HG03139 (cell line): ENCODE results near the gene PCDHB3.
"Not testable (repeated sequence)": the region's sequence is repeated elsewhere in the genome, so short reads cannot be mapped to it uniquely, and the experiment has no call there.

Experiments used
- ATAC-seq: cut with Tn5 transposase; IDR thresholded peaks from one replicate; pipeline ENCODE4 v1.9.1; 2021; ENCODE audit not compliant: unreplicated experiment

The PCDHB3 gene

DNA sequence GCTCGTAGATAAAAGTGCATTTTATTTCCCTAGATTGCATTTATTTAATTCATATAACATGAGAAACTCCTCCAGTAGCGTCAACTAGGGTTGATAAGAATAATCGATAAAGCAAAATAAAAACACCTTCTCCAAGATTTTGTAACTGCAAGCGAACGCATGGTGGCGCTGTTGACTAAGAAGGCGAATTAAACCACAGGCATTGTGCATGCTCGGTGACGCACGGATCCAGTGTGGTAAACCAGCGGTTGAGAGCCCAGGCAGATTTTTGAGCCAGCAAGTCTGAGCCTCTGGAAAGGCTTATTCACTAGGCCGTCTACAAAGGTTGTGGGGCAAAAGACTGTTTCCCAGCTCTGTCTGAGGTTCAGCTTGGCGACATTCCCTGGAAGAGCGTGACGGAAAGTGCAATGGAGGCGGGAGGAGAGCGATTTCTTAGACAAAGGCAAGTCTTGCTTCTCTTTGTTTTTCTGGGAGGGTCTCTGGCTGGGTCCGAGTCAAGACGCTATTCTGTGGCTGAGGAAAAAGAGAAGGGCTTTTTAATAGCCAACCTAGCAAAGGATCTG lies at the start of gene PCDHB3:
Gene PCDHB3, plus strand, starts transcription at position 231 of the 563 bp plus-strand sequence. Its CDS starts 177 bp downstream, at position 408.
- ATAC-seq: no peak

DNA sequence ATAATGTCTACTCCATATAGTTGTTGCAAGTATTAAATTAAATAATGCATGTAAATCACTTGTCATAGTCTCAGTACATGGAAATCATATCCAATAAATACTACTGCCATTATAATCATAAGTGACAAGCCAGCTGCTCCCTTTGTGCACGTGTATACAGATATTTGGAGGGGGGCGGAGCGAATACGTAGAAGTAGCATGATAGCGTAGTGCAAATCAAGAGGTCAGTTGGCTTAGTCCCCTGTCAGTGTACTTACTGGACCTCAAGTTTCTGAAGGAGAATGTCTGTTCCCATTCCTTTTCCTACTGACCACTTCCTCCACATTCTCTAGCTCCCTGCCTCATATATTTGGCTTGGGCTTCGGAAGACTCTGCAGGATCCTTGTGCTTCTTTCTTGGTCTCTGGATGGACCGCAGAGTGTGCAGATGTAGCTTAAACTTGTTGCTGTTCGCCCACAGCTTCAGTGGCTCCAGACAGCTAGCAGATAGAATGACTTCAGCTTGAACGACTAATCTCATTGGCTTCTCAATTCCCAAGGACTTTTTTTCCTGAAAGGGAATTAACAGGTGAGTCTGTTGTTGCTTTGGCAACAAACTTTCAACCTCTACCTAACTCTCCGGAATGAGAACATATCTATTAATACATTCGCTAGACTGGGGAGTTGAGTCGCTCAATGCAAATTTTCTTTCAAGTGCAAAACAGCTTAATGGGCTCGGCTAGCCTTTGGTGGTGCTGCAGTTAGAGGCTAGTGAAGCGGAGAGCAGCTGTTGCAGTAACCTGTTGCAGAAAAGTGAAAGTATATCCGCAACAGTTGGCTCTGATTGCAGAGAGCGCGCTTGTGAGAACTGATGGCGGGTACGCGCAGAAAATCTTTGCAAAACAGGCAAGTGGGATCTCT lies 49.4 kb upstream of the PCDHB3 start, which contains the start of gene PCDHB1:
Gene PCDHB1, plus strand, starts transcription at position 753 of the 899 bp plus-strand sequence. Its CDS starts 97 bp downstream, at position 850.
- ATAC-seq: no peak

DNA sequence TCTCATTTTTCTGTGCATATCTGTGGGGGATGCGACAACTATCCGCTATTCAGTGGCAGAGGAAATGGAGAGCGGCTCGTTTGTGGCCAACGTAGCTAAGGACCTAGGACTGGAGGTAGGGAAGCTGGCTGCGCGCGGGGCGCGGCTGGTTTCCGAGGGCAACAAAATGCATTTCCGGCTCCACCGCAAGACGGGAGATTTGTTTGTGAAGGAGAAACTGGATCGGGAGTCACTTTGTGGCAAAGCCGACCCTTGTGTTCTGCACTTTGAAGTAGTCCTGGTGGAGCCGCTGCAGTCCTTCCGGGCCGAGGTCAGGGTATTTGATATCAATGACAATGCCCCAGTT lies 48.8 kb upstream of the PCDHB3 start:
- ATAC-seq: no peak

DNA sequence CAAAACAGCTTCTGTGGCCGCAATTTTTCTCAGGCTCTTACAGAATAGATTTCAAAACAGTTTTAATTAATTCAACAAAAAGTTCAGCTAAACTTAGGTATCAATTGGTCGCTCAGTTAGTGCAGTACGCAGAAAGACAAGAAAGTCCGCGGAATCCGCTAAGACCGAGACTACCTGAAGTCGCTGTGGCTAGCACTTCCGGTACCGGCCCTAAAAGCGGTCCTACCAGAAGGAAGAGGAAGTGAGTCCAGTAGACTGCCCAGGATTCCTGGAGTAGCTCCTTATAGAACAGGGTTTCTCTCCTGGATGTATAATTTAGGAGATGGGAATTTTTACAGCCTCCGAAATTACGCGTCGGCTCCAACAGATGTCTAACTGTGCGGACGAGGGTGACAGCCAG lies 22.4 kb upstream of the PCDHB3 start:
- ATAC-seq: no peak

DNA sequence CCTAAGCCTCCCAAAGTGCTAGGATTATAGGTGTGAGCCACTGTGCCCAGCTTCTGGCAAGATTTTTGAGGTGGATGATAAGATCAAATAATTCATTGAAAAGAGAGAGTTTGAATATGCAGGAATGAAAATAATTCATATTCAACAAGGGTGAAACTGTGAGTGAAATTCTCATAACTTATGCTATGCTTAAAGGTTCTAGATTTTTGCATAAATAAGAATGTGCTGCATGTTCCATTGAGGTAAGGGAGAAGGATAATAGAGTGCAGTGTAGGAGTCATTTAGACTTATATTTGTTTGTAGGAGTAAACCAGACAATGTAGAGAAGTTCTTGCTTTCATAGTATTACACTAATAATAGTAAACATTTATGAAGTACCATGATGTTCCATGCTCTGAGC lies 18.0 kb upstream of the PCDHB3 start:
- ATAC-seq: no peak

DNA sequence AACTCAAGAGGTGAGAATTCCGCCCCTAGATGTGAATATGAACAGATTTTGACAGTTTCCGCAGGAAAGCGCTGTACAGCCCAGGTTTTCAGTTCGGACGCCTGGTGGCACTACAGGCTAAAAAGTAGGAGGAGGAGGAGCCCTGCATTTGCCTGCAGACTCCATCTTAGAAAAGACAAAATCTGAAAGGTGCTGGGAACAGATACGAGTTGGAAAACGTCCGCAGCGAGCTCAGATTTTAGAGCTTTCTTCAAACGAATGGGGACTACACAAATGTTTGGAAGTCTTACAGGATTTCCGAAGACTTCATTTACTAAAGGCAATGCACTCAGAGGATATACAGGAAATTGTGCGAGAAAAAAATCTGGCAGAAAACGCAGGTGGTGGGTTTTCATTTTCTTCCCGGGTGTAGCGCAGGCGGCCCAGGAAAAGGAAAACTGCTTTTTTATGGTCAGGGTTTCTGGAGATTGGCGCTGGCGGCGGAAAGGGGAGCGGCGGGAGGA lies 15.7 kb upstream of the PCDHB3 start:
- ATAC-seq: no peak

DNA sequence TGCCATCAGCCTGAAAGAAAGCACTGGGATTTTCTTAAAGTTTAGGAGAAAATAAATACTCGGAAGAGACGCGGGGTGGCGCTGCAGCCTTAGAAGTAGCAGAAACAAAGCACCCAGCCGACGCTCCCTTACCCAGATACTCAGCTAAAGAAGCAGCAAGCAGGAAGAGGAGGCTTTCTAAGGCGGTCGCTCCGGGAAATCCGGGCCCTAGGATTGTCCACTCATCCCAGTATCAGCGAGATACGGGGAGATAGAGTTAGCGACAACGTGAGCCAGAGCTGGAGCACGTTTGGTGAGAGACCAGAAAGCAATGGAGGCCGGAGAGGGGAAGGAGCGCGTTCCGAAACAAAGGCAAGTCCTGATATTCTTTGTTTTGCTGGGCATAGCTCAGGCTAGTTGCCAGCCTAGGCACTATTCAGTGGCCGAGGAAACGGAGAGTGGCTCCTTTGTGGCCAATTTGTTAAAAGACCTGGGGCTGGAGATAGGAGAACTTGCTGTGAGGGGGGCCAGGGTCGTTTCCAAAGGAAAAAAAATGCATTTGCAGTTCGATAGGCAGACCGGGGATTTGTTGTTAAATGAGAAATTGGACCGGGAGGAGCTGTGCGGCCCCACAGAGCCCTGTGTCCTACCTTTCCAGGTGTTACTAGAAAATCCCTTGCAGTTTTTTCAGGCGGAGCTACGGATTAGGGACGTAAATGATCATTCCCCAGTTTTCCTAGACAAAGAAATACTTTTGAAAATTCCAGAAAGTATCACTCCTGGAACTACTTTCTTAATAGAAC lies 5.6 kb upstream of the PCDHB3 start, which contains the start of gene PCDHB2:
Gene PCDHB2, plus strand, starts transcription at position 135 of the 782 bp plus-strand sequence. Its CDS starts 176 bp downstream, at position 311.
- no peak for ATAC-seq

DNA sequence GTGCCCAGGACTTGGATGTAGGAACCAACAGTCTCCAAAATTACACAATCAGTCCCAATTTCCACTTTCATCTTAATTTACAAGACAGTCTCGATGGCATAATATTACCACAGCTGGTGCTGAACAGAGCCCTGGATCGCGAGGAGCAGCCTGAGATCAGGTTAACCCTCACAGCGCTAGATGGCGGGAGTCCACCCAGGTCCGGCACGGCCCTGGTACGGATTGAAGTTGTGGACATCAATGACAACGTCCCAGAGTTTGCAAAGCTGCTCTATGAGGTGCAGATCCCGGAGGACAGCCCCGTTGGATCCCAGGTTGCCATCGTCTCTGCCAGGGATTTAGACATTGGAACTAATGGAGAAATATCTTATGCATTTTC lies 5.0 kb upstream of the PCDHB3 start:
- no peak for ATAC-seq

DNA sequence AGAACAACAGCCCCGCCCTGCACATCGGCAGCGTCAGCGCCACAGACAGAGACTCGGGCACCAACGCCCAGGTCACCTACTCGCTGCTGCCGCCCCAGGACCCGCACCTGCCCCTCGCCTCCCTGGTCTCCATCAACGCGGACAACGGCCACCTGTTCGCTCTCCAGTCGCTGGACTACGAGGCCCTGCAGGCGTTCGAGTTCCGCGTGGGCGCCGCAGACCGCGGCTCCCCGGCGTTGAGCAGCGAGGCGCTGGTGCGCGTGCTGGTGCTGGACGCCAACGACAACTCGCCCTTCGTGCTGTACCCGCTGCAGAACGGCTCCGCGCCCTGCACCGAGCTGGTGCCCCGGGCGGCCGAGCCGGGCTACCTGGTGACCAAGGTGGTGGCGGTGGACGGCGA lies 4.1 kb upstream of the PCDHB3 start:
- not testable (repeated sequence) for ATAC-seq

DNA sequence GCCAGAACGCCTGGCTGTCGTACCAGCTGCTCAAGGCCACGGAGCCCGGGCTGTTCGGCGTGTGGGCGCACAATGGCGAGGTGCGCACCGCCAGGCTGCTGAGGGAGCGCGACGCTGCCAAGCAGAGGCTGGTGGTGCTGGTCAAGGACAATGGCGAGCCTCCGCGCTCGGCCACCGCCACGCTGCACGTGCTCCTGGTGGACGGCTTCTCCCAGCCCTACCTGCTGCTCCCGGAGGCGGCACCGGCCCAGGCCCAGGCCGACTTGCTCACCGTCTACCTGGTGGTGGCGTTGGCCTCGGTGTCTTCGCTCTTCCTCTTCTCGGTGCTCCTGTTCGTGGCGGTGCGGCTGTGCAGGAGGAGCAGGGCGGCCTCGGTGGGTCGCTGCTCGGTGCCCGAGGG lies 3.7 kb upstream of the PCDHB3 start:
- not testable (repeated sequence) for ATAC-seq

DNA sequence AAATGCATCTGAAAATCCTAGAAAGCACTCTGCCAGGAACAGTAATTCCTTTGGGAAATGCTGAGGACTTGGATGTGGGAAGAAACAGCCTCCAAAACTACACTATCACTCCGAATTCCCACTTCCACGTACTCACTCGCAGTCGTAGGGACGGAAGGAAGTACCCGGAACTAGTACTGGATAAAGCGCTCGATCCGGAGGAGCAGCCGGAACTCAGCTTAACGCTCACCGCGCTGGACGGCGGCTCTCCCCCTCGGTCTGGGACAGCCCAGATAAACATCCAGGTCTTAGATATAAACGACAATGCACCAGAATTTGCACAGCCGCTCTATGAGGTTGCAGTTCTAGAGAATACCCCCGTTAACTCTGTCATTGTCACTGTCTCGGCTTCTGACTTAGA lies 786 bp downstream of the PCDHB3 start:
- ATAC-seq: no peak

DNA sequence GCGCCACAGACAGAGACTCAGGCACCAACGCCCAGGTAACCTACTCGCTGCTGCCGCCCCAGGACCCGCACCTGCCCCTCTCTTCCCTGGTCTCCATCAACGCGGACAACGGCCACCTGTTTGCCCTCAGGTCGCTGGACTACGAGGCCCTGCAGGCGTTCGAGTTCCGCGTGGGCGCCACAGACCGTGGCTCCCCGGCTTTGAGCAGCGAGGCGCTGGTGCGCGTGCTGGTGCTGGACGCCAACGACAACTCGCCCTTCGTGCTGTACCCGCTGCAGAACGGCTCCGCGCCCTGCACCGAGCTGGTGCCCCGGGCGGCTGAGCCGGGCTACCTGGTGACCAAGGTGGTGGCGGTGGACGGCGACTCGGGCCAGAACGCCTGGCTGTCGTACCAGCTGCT lies 1.8 kb downstream of the PCDHB3 start:
- ATAC-seq: not testable (repeated sequence)

DNA sequence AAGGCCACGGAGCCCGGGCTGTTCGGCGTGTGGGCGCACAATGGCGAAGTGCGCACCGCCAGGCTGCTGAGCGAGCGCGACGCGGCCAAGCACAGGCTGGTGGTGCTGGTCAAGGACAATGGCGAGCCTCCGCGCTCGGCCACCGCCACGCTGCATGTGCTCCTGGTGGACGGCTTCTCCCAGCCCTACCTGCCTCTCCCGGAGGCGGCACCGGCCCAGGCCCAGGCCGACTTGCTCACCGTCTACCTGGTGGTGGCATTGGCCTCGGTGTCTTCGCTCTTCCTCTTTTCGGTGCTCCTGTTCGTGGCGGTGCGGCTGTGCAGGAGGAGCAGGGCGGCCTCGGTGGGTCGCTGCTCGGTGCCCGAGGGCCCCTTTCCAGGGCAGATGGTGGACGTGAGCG lies 2.2 kb downstream of the PCDHB3 start:
- not testable (repeated sequence) for ATAC-seq

DNA sequence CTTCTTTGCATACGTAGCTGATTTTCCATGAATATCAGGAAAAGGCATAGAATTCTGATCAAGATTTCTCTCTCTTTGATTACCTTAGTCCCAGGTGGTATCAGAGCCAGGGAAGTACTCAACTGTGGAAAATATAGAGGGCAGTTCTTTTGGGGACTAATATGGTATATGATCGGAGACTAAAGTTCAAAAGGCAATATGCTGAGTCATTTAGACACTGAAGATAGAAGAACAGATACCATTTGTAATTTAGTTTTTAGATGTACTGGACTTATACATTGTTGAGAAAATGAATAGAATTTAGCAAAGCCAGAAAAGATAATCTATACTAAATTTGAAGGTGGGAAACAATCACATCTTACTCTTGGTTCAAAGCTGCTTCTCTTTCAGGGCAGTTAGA lies 5.1 kb downstream of the PCDHB3 start:
- no peak for ATAC-seq

DNA sequence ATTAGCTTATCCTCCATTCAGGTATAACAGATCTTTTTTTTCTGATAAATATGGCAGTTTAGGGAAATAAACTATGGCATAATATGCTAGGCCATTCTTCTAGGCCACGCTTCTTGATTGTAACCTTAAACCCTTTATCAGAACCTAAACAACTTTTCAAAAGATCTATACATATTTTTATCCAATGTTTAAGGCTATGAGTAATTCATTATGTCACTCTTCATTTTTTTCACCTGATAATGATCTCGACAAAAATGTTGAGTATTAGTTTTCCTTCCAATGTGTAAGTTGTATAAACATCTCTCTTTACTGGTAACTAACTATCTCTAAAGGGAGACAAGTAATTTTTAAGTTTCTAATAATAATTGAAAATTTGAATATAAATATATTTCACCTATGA lies 19.0 kb downstream of the PCDHB3 start:
- ATAC-seq: no peak

DNA sequence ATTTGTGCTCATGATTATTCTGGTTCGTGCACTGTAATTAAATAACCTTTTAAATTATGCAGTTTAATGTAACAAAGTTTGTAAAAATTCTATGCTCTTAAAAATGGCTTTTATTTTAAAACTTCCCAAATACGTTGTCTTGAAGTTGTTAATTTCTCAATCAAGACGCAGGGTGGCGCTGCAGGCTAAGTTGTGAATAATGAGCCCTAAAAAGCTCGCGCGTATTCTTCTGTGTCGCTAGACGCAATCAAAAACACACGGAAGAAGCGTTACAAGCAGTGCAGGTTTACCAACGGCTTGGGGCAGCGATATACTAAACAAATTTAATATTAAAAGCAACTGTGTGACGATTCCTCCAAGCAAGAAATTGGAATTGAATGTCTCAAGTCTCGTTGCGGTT lies 21.3 kb downstream of the PCDHB3 start, which contains the start of gene PCDHB4:
Gene PCDHB4, plus strand, starts transcription at position 256 of the 400 bp plus-strand sequence. CDS start 181 bp downstream, outside the sequence.
- no peak for ATAC-seq

DNA sequence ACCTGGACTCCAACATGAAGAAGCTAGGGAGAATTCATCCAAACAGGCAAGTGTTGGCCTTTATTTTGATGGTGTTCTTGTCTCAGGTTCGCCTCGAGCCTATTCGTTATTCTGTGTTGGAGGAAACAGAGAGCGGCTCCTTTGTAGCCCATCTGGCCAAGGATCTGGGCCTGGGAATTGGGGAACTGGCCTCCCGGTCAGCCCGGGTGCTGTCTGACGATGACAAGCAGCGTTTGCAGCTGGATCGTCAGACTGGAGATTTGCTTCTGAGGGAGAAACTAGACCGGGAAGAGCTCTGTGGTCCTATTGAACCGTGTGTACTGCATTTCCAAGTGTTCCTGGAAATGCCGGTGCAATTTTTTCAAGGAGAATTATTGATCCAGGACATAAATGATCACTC lies 21.7 kb downstream of the PCDHB3 start:
- ATAC-seq: no peak

DNA sequence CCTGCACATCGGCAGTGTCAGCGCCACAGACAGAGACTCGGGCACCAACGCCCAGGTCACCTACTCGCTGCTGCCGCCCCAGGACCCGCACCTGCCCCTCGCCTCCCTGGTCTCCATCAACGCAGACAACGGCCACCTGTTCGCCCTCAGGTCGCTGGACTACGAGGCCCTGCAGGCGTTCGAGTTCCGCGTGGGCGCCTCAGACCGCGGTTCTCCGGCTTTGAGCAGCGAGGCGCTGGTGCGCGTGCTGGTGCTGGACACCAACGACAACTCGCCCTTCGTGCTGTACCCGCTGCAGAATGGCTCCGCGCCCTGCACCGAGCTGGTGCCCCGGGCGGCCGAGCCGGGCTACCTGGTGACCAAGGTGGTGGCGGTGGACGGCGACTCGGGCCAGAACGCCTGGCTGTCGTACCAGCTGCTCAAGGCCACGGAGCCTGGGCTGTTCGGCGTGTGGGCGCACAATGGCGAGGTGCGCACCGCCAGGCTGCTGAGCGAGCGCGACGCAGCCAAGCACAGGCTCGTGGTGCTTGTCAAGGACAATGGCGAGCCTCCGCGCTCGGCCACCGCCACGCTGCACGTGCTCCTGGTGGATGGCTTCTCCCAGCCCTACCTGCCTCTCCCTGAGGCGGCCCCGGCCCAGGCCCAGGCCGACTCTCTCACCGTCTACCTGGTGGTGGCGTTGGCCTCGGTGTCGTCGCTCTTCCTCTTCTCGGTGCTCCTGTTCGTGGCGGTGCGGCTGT lies 23.3 kb downstream of the PCDHB3 start:
- ATAC-seq: not testable (repeated sequence)

DNA sequence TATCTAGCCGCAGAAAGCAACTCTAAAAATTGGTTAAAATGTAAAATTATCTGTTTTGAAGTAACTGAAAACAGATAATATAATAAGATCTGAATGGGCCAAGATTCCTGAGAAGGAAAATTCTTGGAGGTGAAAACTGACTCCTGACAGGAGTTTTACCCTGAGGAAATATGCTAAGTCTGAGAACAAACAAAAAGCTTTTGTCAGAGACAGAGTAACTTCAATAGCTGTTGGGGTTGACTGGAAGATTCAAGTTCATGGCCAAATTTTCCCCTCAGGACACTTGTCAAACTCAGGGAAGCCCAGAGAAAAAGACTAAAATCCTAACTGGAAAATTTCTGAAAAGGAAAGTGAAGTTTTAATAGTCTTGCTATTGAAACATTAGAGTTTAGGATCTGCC lies 27.0 kb downstream of the PCDHB3 start:
- ATAC-seq: no peak

DNA sequence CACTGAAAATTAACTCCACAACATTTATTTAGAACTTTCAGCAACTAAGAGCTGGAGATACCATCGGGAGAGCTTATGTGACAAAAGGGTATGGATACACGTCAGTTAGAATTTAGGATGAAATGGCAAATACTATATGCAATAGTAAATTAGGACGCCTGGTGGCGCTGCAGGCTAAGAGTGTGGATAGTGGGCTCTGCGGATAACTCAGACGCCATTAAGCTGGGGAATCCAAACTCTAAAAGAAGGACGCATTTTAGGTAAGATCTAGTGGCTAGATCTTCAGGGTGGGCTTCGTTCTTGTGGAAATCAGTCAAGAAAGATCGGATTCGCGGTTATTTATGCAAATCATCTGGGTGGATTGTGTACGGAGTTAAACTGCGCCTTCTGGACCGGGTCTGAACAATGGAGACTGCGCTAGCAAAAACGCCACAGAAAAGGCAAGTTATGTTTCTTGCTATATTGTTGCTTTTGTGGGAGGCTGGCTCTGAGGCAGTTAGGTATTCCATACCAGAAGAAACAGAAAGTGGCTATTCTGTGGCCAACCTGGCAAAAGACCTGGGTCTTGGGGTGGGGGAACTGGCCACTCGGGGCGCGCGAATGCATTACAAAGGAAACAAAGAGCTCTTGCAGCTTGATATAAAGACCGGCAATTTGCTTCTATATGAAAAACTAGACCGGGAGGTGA lies 34.9 kb downstream of the PCDHB3 start, which contains the start of gene PCDHB5:
Gene PCDHB5, plus strand, starts transcription at position 177 of the 688 bp plus-strand sequence. Its CDS starts 229 bp downstream, at position 406.
- no peak for ATAC-seq
